Fibroblast of the aortic adventitia (primary cell): Measurements from ENCODE around the gene KSR1. TPM values are rescaled to one million over a fixed set of nuclear protein-coding genes. Genes with fewer than 3 reads are reported as not detected.

ENCODE experiments used
- DNase-seq: peaks from one replicate; pipeline ENCODE4 v3.0.0-alpha.2; 2010; ENCODE audit warnings: low read depth
- H3K4me3 ChIP-seq: 2 replicates; pipeline ENCODE4 v1.5.1; 2011; ENCODE audit warnings: low read depth, mild to moderate bottlenecking, control low read depth, low read length, moderate library complexity
- CTCF ChIP-seq: IDR thresholded peaks from 2 replicates; pipeline ENCODE4 v1.5.1; 2011; ENCODE audit warnings: mild to moderate bottlenecking, low read length, control low read depth, inconsistent platforms; ENCODE audit not compliant: insufficient read depth
- total RNA-seq: library from RNA; depleted of rRNA; stranded (reverse); fragments of >200 nt; gene quantifications from 2 replicates; pipeline ENCODE4 v1.2.3, GENCODE V29; 2012; ENCODE audit warnings: low replicate concordance

KSR1 gene
- total RNA-seq, 1 donor, result 19.4 TPM

GRCh38 chr17:27538156-27538955 is 82.1 kb downstream of the KSR1 start:
- no peak for TF ChIP-seq CTCF
- no peak for DNase-seq
- no peak overlapping the region for H3K4me3 ChIP-seq

DNA sequence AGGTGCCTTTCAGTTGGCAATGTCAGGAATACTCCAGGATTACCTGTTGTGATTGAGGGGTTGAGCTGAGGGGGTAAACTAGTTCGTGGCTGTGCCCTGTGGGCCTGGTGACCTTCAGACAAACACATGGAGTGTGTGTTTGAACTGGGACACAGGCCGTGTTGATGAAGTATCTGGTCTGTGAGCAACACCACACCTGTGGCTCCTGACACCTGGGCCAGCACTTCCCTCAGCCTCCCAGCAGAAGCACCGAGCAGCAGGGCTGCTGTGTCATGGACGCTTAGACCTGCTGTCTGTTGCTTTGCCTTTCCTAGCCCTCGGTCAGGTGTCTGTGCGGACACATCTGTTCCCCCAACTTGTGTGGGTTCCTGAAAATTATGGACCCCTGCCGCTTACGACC is 82.9 kb downstream of the KSR1 start:
- no peak for TF ChIP-seq CTCF
- no peak for DNase-seq
- no peak overlapping the region for H3K4me3 ChIP-seq

DNA sequence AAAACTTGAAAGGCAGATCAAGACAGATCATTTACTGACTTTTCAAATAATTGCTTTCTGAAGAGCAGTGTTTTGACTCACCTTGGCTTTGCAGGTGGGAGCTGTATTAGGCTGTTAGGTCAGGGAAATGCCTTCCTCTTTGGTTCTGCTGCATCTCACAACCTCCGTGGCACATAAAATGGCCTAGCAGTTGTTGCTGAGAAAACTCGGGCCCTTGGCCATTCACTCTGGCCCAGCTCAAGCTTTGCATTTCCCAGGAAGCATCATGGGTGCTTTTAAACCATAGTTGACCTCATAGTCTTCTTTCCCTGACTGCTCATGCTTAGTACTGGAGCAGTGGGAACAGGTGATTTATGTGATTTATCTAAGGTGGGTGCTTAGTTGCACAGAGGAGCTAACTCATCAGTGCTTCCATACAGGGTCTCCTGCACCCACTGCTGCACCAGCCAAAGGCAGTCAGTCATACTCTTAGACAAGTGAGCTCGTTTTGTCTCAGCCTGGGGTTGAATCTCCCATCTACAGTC is 83.6 kb downstream of the KSR1 start:
- TF ChIP-seq CTCF, result no peak
- H3K4me3 ChIP-seq, result no peak overlapping the region
- DNase-seq, result peak; percentile 27

DNA sequence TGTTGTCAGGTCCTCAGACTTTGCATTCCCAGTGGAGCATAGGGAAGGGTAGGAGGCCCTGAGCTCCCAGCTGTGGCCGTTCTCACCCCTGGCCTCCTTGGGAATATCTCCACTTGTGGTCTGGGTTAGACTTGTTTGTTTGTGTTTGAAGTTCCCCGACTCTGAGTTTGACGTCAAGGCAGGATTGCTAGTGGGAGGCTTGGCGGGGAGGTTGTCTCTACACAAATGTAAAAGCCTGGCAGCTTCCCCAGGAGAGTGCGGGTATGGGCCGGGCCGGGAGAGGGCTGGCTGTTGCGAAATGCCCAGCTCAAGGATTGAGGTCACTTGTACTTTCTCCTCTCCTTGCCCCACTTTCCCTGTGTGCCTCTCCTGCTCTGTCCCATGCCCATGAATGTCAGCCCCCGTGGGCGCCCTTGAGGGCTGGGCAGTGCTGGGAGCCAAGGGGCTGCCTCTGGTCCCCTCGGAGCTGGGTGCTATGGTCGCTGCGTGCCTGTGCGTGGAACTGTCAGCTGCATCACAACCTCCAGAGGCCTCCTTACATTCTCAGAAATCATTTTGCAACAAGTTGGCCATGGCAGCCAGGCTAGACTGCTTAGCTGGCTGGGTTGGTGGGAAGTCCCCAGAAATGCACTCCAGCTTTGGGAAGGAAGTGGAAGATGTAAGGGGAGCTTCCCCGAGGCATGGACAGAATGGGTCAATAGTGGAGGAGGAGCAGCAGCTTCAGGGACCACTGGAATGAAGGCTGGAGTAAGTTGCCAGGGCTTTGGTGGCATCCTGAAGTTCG is 84.3 kb downstream of the KSR1 start:
- peak overlapping the region; percentile 17 for H3K4me3 ChIP-seq
- no peak for TF ChIP-seq CTCF
- peak; percentile 99 for DNase-seq

DNA sequence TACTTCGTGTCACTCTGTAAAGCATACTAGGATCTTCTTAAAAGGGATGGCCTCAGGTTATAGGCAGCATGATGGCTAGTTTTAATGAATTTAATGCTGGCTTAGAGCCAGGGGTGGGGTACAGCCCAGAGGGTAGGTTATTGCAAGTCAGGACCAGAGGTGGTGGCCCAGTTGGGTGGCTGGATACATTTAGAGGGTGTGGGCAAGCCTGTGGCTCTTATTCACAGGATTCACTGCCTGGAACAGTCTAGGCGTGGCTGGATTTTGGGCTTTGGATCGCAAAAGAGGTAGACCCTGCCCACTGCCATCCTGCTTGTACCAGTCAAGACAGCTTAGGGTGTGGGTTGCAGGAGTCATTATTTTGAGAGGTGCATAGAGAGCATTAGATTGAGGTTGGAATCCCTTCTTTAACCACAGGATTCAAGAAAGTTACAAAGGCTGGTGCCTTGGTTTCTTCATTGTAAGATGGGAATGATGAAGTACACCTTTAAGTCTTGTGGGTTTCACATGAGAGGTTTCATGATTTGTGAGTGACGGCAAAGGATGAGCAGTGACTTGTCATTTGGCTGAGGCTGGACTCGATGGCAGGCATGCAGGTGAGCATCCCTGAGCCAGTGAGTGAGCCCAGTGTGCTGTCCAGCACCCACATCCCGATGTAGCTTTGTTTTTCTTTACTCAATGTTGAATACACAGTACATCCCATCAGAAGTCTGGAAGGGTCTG is 85.2 kb downstream of the KSR1 start:
- TF ChIP-seq CTCF, result no peak
- DNase-seq, result no peak
- no peak overlapping the region for H3K4me3 ChIP-seq

DNA sequence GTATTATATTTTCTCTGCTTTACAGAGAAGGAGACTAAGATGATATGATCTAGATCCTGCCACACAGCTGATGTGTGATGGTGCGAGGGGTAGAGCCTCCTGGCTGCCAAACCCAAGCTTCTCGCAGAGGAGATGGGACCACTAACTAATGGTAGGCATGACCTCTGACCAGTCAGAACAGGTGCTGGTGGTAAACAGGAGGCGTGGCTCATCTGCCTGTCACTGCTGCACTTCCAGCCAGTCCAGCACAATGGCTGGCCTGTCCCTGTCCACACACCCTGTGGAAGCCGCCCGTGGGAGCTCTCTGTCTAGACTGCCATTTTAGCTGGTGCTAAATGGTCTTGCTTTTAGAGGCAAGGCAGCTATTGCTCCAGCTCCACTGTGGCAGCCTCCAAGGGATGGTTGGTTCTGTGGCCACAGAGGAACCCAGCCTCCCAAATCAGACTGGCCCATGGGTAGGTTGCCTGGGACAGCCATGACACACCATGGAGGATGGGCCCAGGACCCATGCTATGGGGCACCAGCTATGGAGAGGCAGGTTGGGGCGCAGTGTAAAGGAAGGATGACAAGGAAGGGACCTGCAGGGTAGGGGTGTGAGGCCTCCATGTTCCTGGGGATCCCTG is 86.7 kb downstream of the KSR1 start:
- no peak for DNase-seq
- TF ChIP-seq CTCF, result no peak
- H3K4me3 ChIP-seq, result no peak overlapping the region
